HepG2 (cell line): ENCODE results near the gene RPL3. TPM values are rescaled to one million over a fixed set of nuclear protein-coding genes. Genes with fewer than 3 reads are reported as not detected.

Experiments
- NFE2L1 ChIP-seq: sonication (generic); formaldehyde crosslinking; IDR thresholded peaks from 2 replicates; pipeline ENCODE4 v1.4.0; 2020; ENCODE audit warnings: missing genetic modification reagents, mild to moderate bottlenecking, borderline replicate concordance
- NRL ChIP-seq: sonication (generic); formaldehyde crosslinking; IDR thresholded peaks from 2 replicates; pipeline ENCODE4 v1.5.0; 2020; ENCODE audit warnings: missing genetic modification reagents, mild to moderate bottlenecking, moderate library complexity, borderline replicate concordance
- RXRB ChIP-seq: IDR thresholded peaks from 2 replicates; pipeline ENCODE4 v1.6.1; 2016; ENCODE audit warnings: borderline replicate concordance, missing genetic modification reagents, missing compliant biosample characterization
- STAT6 ChIP-seq: sonication (generic); formaldehyde crosslinking; IDR thresholded peaks from 2 replicates; pipeline ENCODE4 v1.4.0; 2020; ENCODE audit warnings: missing genetic modification reagents, mild to moderate bottlenecking, borderline replicate concordance
- TBL1XR1 ChIP-seq: fragments of 150-350 bp; IDR thresholded peaks from 2 replicates; pipeline ENCODE4 v1.6.1; 2014; ENCODE audit warnings: borderline replicate concordance, low read length; ENCODE audit not compliant: partially characterized antibody
- THAP9 ChIP-seq: sonication (generic); formaldehyde crosslinking; IDR thresholded peaks from 2 replicates; pipeline ENCODE4; 2020; ENCODE audit warnings: missing genetic modification reagents, mild to moderate bottlenecking, borderline replicate concordance
- UBTF ChIP-seq: sonication (generic); formaldehyde crosslinking; IDR thresholded peaks from 2 replicates; pipeline ENCODE4 v1.4.0; 2020; ENCODE audit warnings: mild to moderate bottlenecking, missing genetic modification reagents
- ZBTB1 ChIP-seq: sonication (generic); formaldehyde crosslinking; IDR thresholded peaks from 2 replicates; pipeline ENCODE4 v1.4.0; 2020; ENCODE audit warnings: missing genetic modification reagents, borderline replicate concordance
- ZFX ChIP-seq: sonication (generic); formaldehyde crosslinking; IDR thresholded peaks from 2 replicates; pipeline ENCODE4 v1.4.0; 2020; ENCODE audit warnings: mild to moderate bottlenecking, low read depth, missing genetic modification reagents, moderate library complexity
- ZHX1 ChIP-seq: sonication (generic); formaldehyde crosslinking; IDR thresholded peaks from 2 replicates; pipeline ENCODE4 v1.8.1; 2022; ENCODE audit warnings: low read depth, mild to moderate bottlenecking, missing genetic modification reagents
- ZMYM3 ChIP-seq: sonication (generic); formaldehyde crosslinking; IDR thresholded peaks from 2 replicates; pipeline ENCODE4 v1.5.1; 2020; ENCODE audit warnings: mild to moderate bottlenecking, missing genetic modification reagents
- ZNF510 ChIP-seq: sonication (generic); formaldehyde crosslinking; IDR thresholded peaks from 2 replicates; pipeline ENCODE4 v1.4.0; 2020; ENCODE audit warnings: low read depth, mild to moderate bottlenecking, missing genetic modification reagents
- ZNF614 ChIP-seq: IDR thresholded peaks from 2 replicates; pipeline ENCODE4 v1.6.1; 2018; ENCODE audit warnings: missing biosample characterization, missing genetic modification reagents, inconsistent platforms, borderline replicate concordance
- ZNF777 ChIP-seq: sonication (generic); formaldehyde crosslinking; IDR thresholded peaks from 2 replicates; pipeline ENCODE4 v1.4.0; 2020; ENCODE audit warnings: missing genetic modification reagents
- ZSCAN20 ChIP-seq: sonication (generic); formaldehyde crosslinking; IDR thresholded peaks from 2 replicates; pipeline ENCODE4 v1.4.0; 2020; ENCODE audit warnings: missing genetic modification reagents, mild to moderate bottlenecking, borderline replicate concordance
- polyA plus RNA-seq, 8 experiments: library from polyadenylated mRNA; depleted of rRNA in 3 of 8; stranded (reverse) in 7 of 8; unstranded in 1 of 8; fragments of >200 nt; fragmentation: Illumina TruSeq in 4 of 8; extraction: Trizol in 4 of 8; gene quantifications; 2 replicates each; pipeline versions ENCODE4 v1.2.1 to v1.2.3, GENCODE V29; 2011 to 2016; ENCODE audit warnings: low read depth in 4 of 8, missing spikeins in 1 of 8, mixed read lengths in 1 of 8; ENCODE audit not compliant: insufficient read depth in 1 of 8
- total RNA-seq, 5 experiments: library from RNA; depleted of rRNA; stranded (reverse); fragments of >200 nt; fragmentation: Illumina TruSeq; extraction: Trizol; gene quantifications; 2 replicates each; pipeline ENCODE4 v1.2.3, GENCODE V29; 2016; ENCODE audit warnings: low read depth in 1 of 5
- TF ChIP-seq, protein P1 (sequence below): IDR thresholded peaks from 2 replicates; pipeline ENCODE4 v1.6.1; 2016; ENCODE audit warnings: mild to moderate bottlenecking

The RPL3 gene
- total and polyA plus RNA-seq, 2 of the 13 experiments (the other 11 are each of a cell fraction or from before 2014, with no cell fraction given) = 1,051 to 3,279 TPM

DNA sequence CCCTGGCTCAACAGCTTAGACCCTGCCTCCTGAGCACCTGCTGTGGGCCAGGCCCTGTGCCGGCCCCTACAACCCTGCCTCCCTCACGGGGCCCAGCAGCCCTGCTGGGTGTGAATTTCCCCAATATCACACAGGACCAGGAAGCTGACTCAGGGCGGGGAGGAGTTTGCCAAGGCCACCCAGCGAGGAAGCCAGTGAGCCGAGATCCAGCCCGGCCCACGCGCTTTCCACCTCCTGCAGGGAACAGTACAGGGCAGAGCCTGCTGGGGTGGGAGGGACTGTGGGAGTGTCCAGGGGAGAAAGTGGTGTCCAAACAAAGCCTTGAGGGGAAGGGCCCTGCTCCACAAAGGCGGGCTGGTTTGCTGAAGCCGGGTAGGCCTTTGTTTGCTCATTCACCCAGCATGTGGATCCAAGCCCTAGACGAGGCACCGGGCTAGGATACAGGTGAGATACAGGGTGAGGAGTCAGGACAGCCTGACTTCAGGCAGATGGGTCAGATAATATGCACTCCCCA is 26.8 kb downstream of the RPL3 start (continued):
- TF ChIP-seq STAT6 (CRISPR knock-in tag) (no peak), ZBTB1 (CRISPR knock-in tag) (no peak), UBTF (CRISPR knock-in tag) (peak; percentile 47), RXRB (peak; percentile 64; the same call in 1 of the 2 replicates), ZHX1 (CRISPR knock-in tag) (peak; percentile 47; the same call in 1 of the 2 replicates), ZNF614 (0 out of 2 replicates have a peak, but pooled peaks have one; percentile 34), THAP9 (no peak), ZNF510 (CRISPR knock-in tag) (no peak), ZFX (peak; percentile 91), TBL1XR1 (no peak), NFE2L1 (CRISPR knock-in tag) (no peak), ZNF777 (no peak), ZSCAN20 (CRISPR knock-in tag) (no peak), NRL (CRISPR knock-in tag) (no peak), ZMYM3 (CRISPR knock-in tag) (peak; percentile 82)
- TF ChIP-seq, protein P1, sequence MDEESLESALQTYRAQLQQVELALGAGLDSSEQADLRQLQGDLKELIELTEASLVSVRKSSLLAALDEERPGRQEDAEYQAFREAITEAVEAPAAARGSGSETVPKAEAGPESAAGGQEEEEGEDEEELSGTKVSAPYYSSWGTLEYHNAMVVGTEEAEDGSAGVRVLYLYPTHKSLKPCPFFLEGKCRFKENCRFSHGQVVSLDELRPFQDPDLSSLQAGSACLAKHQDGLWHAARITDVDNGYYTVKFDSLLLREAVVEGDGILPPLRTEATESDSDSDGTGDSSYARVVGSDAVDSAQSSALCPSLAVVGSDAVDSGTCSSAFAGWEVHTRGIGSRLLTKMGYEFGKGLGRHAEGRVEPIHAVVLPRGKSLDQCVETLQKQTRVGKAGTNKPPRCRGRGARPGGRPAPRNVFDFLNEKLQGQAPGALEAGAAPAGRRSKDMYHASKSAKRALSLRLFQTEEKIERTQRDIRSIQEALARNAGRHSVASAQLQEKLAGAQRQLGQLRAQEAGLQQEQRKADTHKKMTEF = peak; percentile 49; the same call in 1 of the 2 replicates
